ENCODE data around the gene PTPRT.

PTPRT gene

GRCh38 chr20:42392442-42392841 lies 797.3 kb downstream of the PTPRT start:
- TF ChIP-seq CTCF (IDR thresholded peaks at IDR 0.05; ENCODE audit: borderline replicate concordance, extremely low read depth, low read length, poor library complexity, severe bottlenecking) (no peak), EZH2 (IDR thresholded peaks at IDR 0.05; ENCODE audit: borderline replicate concordance, low read depth, low read length, severe bottlenecking) (no peak)
- Histone ChIP-seq H3K9me3 (ENCODE audit: insufficient read depth, low read length, severe bottlenecking) (no peaks in the 10 kb centered on the region), H3K36me3 (ENCODE audit: insufficient read depth, low read length) (no peaks in the 10 kb centered on the region), H3K4me2 (ENCODE audit: insufficient read depth, low read length) (no peak overlapping the region), H3K9ac (ENCODE audit: low read depth, low read length) (no peak overlapping the region), H4K20me1 (ENCODE audit: insufficient read depth, low read length) (no peaks in the 10 kb centered on the region), H3K4me3 (ENCODE audit: low read depth in 1 of 2, low read length in 2 of 2) (no peak overlapping the region), H3K27ac (ENCODE audit: low read length) (no peak overlapping the region), H2AFZ (ENCODE audit: low read depth, low read length) (no peak overlapping the region), H3K4me1 (ENCODE audit: insufficient read depth, low read length) (no peaks in the 10 kb centered on the region), H3K27me3 (ENCODE audit: insufficient read depth, low read length, poor library complexity) (no peaks in the 10 kb centered on the region), H3K79me2 (ENCODE audit: insufficient read depth, low read length) (no peaks in the 10 kb centered on the region)
- ATAC-seq (ENCODE audit: insufficient read depth, low read depth) (no peak), DNase-seq (no peak)

GRCh38 chr20:42391807-42392206 lies 797.9 kb downstream of the PTPRT start:
- no peak overlapping the region for H3K4me2 ChIP-seq (ENCODE audit: insufficient read depth, low read length)
- H3K9me3 ChIP-seq (ENCODE audit: insufficient read depth, low read length, severe bottlenecking): no peaks in the 10 kb centered on the region
- no peaks in the 10 kb centered on the region for H3K27me3 ChIP-seq (ENCODE audit: insufficient read depth, low read length, poor library complexity)
- TF ChIP-seq EZH2 (IDR thresholded peaks at IDR 0.05; ENCODE audit: borderline replicate concordance, low read depth, low read length, severe bottlenecking) (no peak), CTCF (IDR thresholded peaks at IDR 0.05; ENCODE audit: borderline replicate concordance, extremely low read depth, low read length, poor library complexity, severe bottlenecking) (no peak)
- H3K79me2 ChIP-seq (ENCODE audit: insufficient read depth, low read length): no peaks in the 10 kb centered on the region
- DNase-seq (no peak), ATAC-seq (ENCODE audit: insufficient read depth, low read depth) (no peak)
- no peak overlapping the region for H3K9ac ChIP-seq (ENCODE audit: low read depth, low read length)
- no peaks in the 10 kb centered on the region for H4K20me1 ChIP-seq (ENCODE audit: insufficient read depth, low read length)
- no peak overlapping the region for H3K27ac ChIP-seq (ENCODE audit: low read length)
- no peak overlapping the region for H2AFZ ChIP-seq (ENCODE audit: low read depth, low read length)
- H3K36me3 ChIP-seq (ENCODE audit: insufficient read depth, low read length): no peaks in the 10 kb centered on the region
- no peak overlapping the region for H3K4me3 ChIP-seq (ENCODE audit: low read depth in 1 of 2, low read length in 2 of 2)
- no peaks in the 10 kb centered on the region for H3K4me1 ChIP-seq (ENCODE audit: insufficient read depth, low read length)

- Histone ChIP-seq H3K9me3 (ENCODE audit: insufficient read depth, low read length, severe bottlenecking) (no peaks in the 10 kb centered on the region), H3K4me3 (ENCODE audit: low read depth in 1 of 2, low read length in 2 of 2) (no peak overlapping the region), H3K27ac (ENCODE audit: low read length) (no peak overlapping the region), H3K27me3 (ENCODE audit: insufficient read depth, low read length, poor library complexity) (peaks cover 3% of the 10 kb centered on the region), H4K20me1 (ENCODE audit: insufficient read depth, low read length) (no peaks in the 10 kb centered on the region), H2AFZ (ENCODE audit: low read depth, low read length) (no peak overlapping the region), H3K4me1 (ENCODE audit: insufficient read depth, low read length) (no peaks in the 10 kb centered on the region), H3K4me2 (ENCODE audit: insufficient read depth, low read length) (no peak overlapping the region), H3K36me3 (ENCODE audit: insufficient read depth, low read length) (no peaks in the 10 kb centered on the region), H3K9ac (ENCODE audit: low read depth, low read length) (no peak overlapping the region), H3K79me2 (ENCODE audit: insufficient read depth, low read length) (no peaks in the 10 kb centered on the region)
- TF ChIP-seq CTCF (IDR thresholded peaks at IDR 0.05; ENCODE audit: borderline replicate concordance, extremely low read depth, low read length, poor library complexity, severe bottlenecking): no peak
- TF ChIP-seq EZH2 (IDR thresholded peaks at IDR 0.05; ENCODE audit: borderline replicate concordance, low read depth, low read length, severe bottlenecking): no peak
- ATAC-seq (ENCODE audit: insufficient read depth, low read depth) (no peak), DNase-seq (no peak)
These were observed 809.4 kb downstream of the PTPRT start for GRCh38 chr20:42380287-42380686.

GRCh38 chr20:42379385-42379784 lies 810.3 kb downstream of the PTPRT start:
- DNase-seq (no peak), ATAC-seq (ENCODE audit: insufficient read depth, low read depth) (no peak)
- H3K27ac ChIP-seq (ENCODE audit: low read length): no peak overlapping the region
- no peaks in the 10 kb centered on the region for H4K20me1 ChIP-seq (ENCODE audit: insufficient read depth, low read length)
- H3K79me2 ChIP-seq (ENCODE audit: insufficient read depth, low read length): no peaks in the 10 kb centered on the region
- no peak overlapping the region for H3K4me2 ChIP-seq (ENCODE audit: insufficient read depth, low read length)
- no peaks in the 10 kb centered on the region for H3K4me1 ChIP-seq (ENCODE audit: insufficient read depth, low read length)
- H3K27me3 ChIP-seq (ENCODE audit: insufficient read depth, low read length, poor library complexity): peaks cover 3% of the 10 kb centered on the region
- H3K9me3 ChIP-seq (ENCODE audit: insufficient read depth, low read length, severe bottlenecking): no peaks in the 10 kb centered on the region
- H3K36me3 ChIP-seq (ENCODE audit: insufficient read depth, low read length): no peaks in the 10 kb centered on the region
- no peak overlapping the region for H3K9ac ChIP-seq (ENCODE audit: low read depth, low read length)
- no peak overlapping the region for H2AFZ ChIP-seq (ENCODE audit: low read depth, low read length)
- no peak overlapping the region for H3K4me3 ChIP-seq (ENCODE audit: low read depth in 1 of 2, low read length in 2 of 2)
- no peak for TF ChIP-seq EZH2 (IDR thresholded peaks at IDR 0.05; ENCODE audit: borderline replicate concordance, low read depth, low read length, severe bottlenecking)
- TF ChIP-seq CTCF (IDR thresholded peaks at IDR 0.05; ENCODE audit: borderline replicate concordance, extremely low read depth, low read length, poor library complexity, severe bottlenecking): no peak
